ENCODE data around the gene SPTLC2.

SPTLC2 gene

GRCh38 chr14:77579065-77579464 lies 37.4 kb downstream of the SPTLC2 start:
- H3K36me3 ChIP-seq (ENCODE audit: control insufficient read depth, insufficient read depth, low read length), result peaks cover 28% of the 10 kb centered on the region
- H3K4me3 ChIP-seq (ENCODE audit: insufficient read depth, low read depth, low read length, poor library complexity, severe bottlenecking), result no peak overlapping the region
- H3K4me1 ChIP-seq (ENCODE audit: control insufficient read depth, insufficient read depth, low read length, poor library complexity, severe bottlenecking), result peaks cover 7% of the 10 kb centered on the region
- H3K27me3 ChIP-seq (replicated peaks; ENCODE audit: control insufficient read depth, insufficient read depth, low read length, poor library complexity, severe bottlenecking), result no peaks in the 10 kb centered on the region
- no peaks in the 10 kb centered on the region for H3K9me3 ChIP-seq (ENCODE audit: control insufficient read depth, low read length)
- H3K27ac ChIP-seq (ENCODE audit: insufficient read depth, low read length, poor library complexity, severe bottlenecking), result no peak overlapping the region
- no peak for DNase-seq

GRCh38 chr14:77574446-77575115 lies 41.9 kb downstream of the SPTLC2 start:
- Histone ChIP-seq H3K4me3 (ENCODE audit: insufficient read depth, low read depth, low read length, poor library complexity, severe bottlenecking) (no peak overlapping the region), H3K9me3 (ENCODE audit: control insufficient read depth, low read length) (no peaks in the 10 kb centered on the region), H3K36me3 (ENCODE audit: control insufficient read depth, insufficient read depth, low read length) (peaks cover 35% of the 10 kb centered on the region), H3K27me3 (replicated peaks; ENCODE audit: control insufficient read depth, insufficient read depth, low read length, poor library complexity, severe bottlenecking) (no peaks in the 10 kb centered on the region), H3K4me1 (ENCODE audit: control insufficient read depth, insufficient read depth, low read length, poor library complexity, severe bottlenecking) (no peaks in the 10 kb centered on the region), H3K27ac (ENCODE audit: insufficient read depth, low read length, poor library complexity, severe bottlenecking) (no peak overlapping the region)
- no peak for DNase-seq

- DNase-seq, result no peak
- no peak overlapping the region for H3K4me3 ChIP-seq (ENCODE audit: insufficient read depth, low read depth, low read length, poor library complexity, severe bottlenecking)
- H3K4me1 ChIP-seq (ENCODE audit: control insufficient read depth, insufficient read depth, low read length, poor library complexity, severe bottlenecking), result no peaks in the 10 kb centered on the region
- peaks cover 36% of the 10 kb centered on the region for H3K36me3 ChIP-seq (ENCODE audit: control insufficient read depth, insufficient read depth, low read length)
- H3K9me3 ChIP-seq (ENCODE audit: control insufficient read depth, low read length), result no peaks in the 10 kb centered on the region
- H3K27me3 ChIP-seq (replicated peaks; ENCODE audit: control insufficient read depth, insufficient read depth, low read length, poor library complexity, severe bottlenecking), result no peaks in the 10 kb centered on the region
- H3K27ac ChIP-seq (ENCODE audit: insufficient read depth, low read length, poor library complexity, severe bottlenecking), result no peak overlapping the region
Measured at GRCh38 chr14:77573964-77574363, 42.5 kb downstream of the SPTLC2 start.

GRCh38 chr14:77570706-77571268 lies 45.6 kb downstream of the SPTLC2 start:
- Histone ChIP-seq H3K9me3 (ENCODE audit: control insufficient read depth, low read length) (no peaks in the 10 kb centered on the region), H3K4me1 (ENCODE audit: control insufficient read depth, insufficient read depth, low read length, poor library complexity, severe bottlenecking) (no peaks in the 10 kb centered on the region), H3K27me3 (replicated peaks; ENCODE audit: control insufficient read depth, insufficient read depth, low read length, poor library complexity, severe bottlenecking) (no peaks in the 10 kb centered on the region), H3K27ac (ENCODE audit: insufficient read depth, low read length, poor library complexity, severe bottlenecking) (no peak overlapping the region), H3K4me3 (ENCODE audit: insufficient read depth, low read depth, low read length, poor library complexity, severe bottlenecking) (no peak overlapping the region), H3K36me3 (ENCODE audit: control insufficient read depth, insufficient read depth, low read length) (peaks cover 26% of the 10 kb centered on the region)
- no peak for DNase-seq

GRCh38 chr14:77565994-77566305 lies 50.5 kb downstream of the SPTLC2 start:
- Histone ChIP-seq H3K4me3 (ENCODE audit: insufficient read depth, low read depth, low read length, poor library complexity, severe bottlenecking) (no peak overlapping the region), H3K4me1 (ENCODE audit: control insufficient read depth, insufficient read depth, low read length, poor library complexity, severe bottlenecking) (no peaks in the 10 kb centered on the region), H3K9me3 (ENCODE audit: control insufficient read depth, low read length) (no peaks in the 10 kb centered on the region), H3K36me3 (ENCODE audit: control insufficient read depth, insufficient read depth, low read length) (peaks cover 24% of the 10 kb centered on the region), H3K27ac (ENCODE audit: insufficient read depth, low read length, poor library complexity, severe bottlenecking) (no peak overlapping the region), H3K27me3 (replicated peaks; ENCODE audit: control insufficient read depth, insufficient read depth, low read length, poor library complexity, severe bottlenecking) (no peaks in the 10 kb centered on the region)
- DNase-seq, result no peak

GRCh38 chr14:77565289-77565993 lies 51.0 kb downstream of the SPTLC2 start:
- Histone ChIP-seq H3K9me3 (ENCODE audit: control insufficient read depth, low read length) (no peaks in the 10 kb centered on the region), H3K36me3 (ENCODE audit: control insufficient read depth, insufficient read depth, low read length) (peaks cover 23% of the 10 kb centered on the region), H3K4me3 (ENCODE audit: insufficient read depth, low read depth, low read length, poor library complexity, severe bottlenecking) (no peak overlapping the region), H3K27me3 (replicated peaks; ENCODE audit: control insufficient read depth, insufficient read depth, low read length, poor library complexity, severe bottlenecking) (no peaks in the 10 kb centered on the region), H3K4me1 (ENCODE audit: control insufficient read depth, insufficient read depth, low read length, poor library complexity, severe bottlenecking) (no peaks in the 10 kb centered on the region), H3K27ac (ENCODE audit: insufficient read depth, low read length, poor library complexity, severe bottlenecking) (no peak overlapping the region)
- no peak for DNase-seq

GRCh38 chr14:77562681-77563080 lies 53.8 kb downstream of the SPTLC2 start:
- Histone ChIP-seq H3K4me3 (ENCODE audit: insufficient read depth, low read depth, low read length, poor library complexity, severe bottlenecking) (no peak overlapping the region), H3K4me1 (ENCODE audit: control insufficient read depth, insufficient read depth, low read length, poor library complexity, severe bottlenecking) (no peaks in the 10 kb centered on the region), H3K36me3 (ENCODE audit: control insufficient read depth, insufficient read depth, low read length) (peaks cover 20% of the 10 kb centered on the region), H3K27me3 (replicated peaks; ENCODE audit: control insufficient read depth, insufficient read depth, low read length, poor library complexity, severe bottlenecking) (no peaks in the 10 kb centered on the region), H3K27ac (ENCODE audit: insufficient read depth, low read length, poor library complexity, severe bottlenecking) (no peak overlapping the region), H3K9me3 (ENCODE audit: control insufficient read depth, low read length) (no peaks in the 10 kb centered on the region)
- DNase-seq, result no peak

GRCh38 chr14:77561881-77562280 lies 54.6 kb downstream of the SPTLC2 start:
- Histone ChIP-seq H3K27ac (ENCODE audit: insufficient read depth, low read length, poor library complexity, severe bottlenecking) (no peak overlapping the region), H3K36me3 (ENCODE audit: control insufficient read depth, insufficient read depth, low read length) (peaks cover 28% of the 10 kb centered on the region), H3K4me3 (ENCODE audit: insufficient read depth, low read depth, low read length, poor library complexity, severe bottlenecking) (no peak overlapping the region)

GRCh38 chr14:77559381-77559780 lies 57.1 kb downstream of the SPTLC2 start:
- Histone ChIP-seq H3K27ac (ENCODE audit: insufficient read depth, low read length, poor library complexity, severe bottlenecking) (no peak overlapping the region), H3K4me1 (ENCODE audit: control insufficient read depth, insufficient read depth, low read length, poor library complexity, severe bottlenecking) (no peaks in the 10 kb centered on the region), H3K4me3 (ENCODE audit: insufficient read depth, low read depth, low read length, poor library complexity, severe bottlenecking) (no peak overlapping the region), H3K27me3 (replicated peaks; ENCODE audit: control insufficient read depth, insufficient read depth, low read length, poor library complexity, severe bottlenecking) (no peaks in the 10 kb centered on the region), H3K9me3 (ENCODE audit: control insufficient read depth, low read length) (no peaks in the 10 kb centered on the region), H3K36me3 (ENCODE audit: control insufficient read depth, insufficient read depth, low read length) (peaks cover 45% of the 10 kb centered on the region)
- no peak for DNase-seq

More at GRCh38 chr14:77561881-77562280, 54.6 kb downstream of the SPTLC2 start:
- no peaks in the 10 kb centered on the region for H3K4me1 ChIP-seq (ENCODE audit: control insufficient read depth, insufficient read depth, low read length, poor library complexity, severe bottlenecking)
- no peaks in the 10 kb centered on the region for H3K9me3 ChIP-seq (ENCODE audit: control insufficient read depth, low read length)
- no peak for DNase-seq
- H3K27me3 ChIP-seq (replicated peaks; ENCODE audit: control insufficient read depth, insufficient read depth, low read length, poor library complexity, severe bottlenecking), result no peaks in the 10 kb centered on the region

GRCh38 chr14:77557391-77557790 lies 59.0 kb downstream of the SPTLC2 start:
- Histone ChIP-seq H3K4me3 (ENCODE audit: insufficient read depth, low read depth, low read length, poor library complexity, severe bottlenecking) (no peak overlapping the region), H3K4me1 (ENCODE audit: control insufficient read depth, insufficient read depth, low read length, poor library complexity, severe bottlenecking) (no peaks in the 10 kb centered on the region), H3K36me3 (ENCODE audit: control insufficient read depth, insufficient read depth, low read length) (peaks cover 34% of the 10 kb centered on the region), H3K27me3 (replicated peaks; ENCODE audit: control insufficient read depth, insufficient read depth, low read length, poor library complexity, severe bottlenecking) (no peaks in the 10 kb centered on the region), H3K27ac (ENCODE audit: insufficient read depth, low read length, poor library complexity, severe bottlenecking) (no peak overlapping the region), H3K9me3 (ENCODE audit: control insufficient read depth, low read length) (no peaks in the 10 kb centered on the region)
- DNase-seq, result no peak
